ENCODE data around the gene WDFY2.

- TF ChIP-seq TAF1 (IDR thresholded peaks at IDR 0.05; ENCODE audit: low read depth) (no peak), EZH2 (IDR thresholded peaks at IDR 0.05; ENCODE audit: borderline replicate concordance, insufficient read depth, low read length, poor library complexity, severe bottlenecking) (no peak), REST (IDR thresholded peaks at IDR 0.05; ENCODE audit: borderline replicate concordance) (no peak), EP300 (conservative IDR thresholded peaks at IDR 0.05; ENCODE audit: poor library complexity, severe bottlenecking) (no peak), CTCF (IDR thresholded peaks at IDR 0.05; ENCODE audit: poor library complexity, severe bottlenecking) (no peak), POLR2AphosphoS5 (IDR thresholded peaks at IDR 0.05) (no peak), MXI1 (conservative IDR thresholded peaks at IDR 0.05; ENCODE audit: poor library complexity, severe bottlenecking) (no peak), SMC3 (conservative IDR thresholded peaks at IDR 0.05; ENCODE audit: poor library complexity) (no peak)
Measured at GRCh38 chr13:51805313-51805712, 221.1 kb downstream of the WDFY2 start.
